Cortex of kidney (tissue), 1 donor: ENCODE results near the gene ZFAND6.
"Not testable (repeated sequence)": the region's sequence is repeated elsewhere in the genome, so short reads cannot be mapped to it uniquely, and the experiment has no call there.

Source experiments
- DNase-seq: peaks from one replicate; lab custom pipeline; 2025; lab: John Stamatoyannopoulos, UW

The ZFAND6 gene

GRCh38 chr15:80099241-80099640 is 39.8 kb downstream of the ZFAND6 start:
- no peak for DNase-seq

- DNase-seq, result not testable (repeated sequence)
Measured at GRCh38 chr15:80099662-80100061, 40.2 kb downstream of the ZFAND6 start.

- DNase-seq, result no peak
Measured at GRCh38 chr15:80100247-80100646, 40.8 kb downstream of the ZFAND6 start.

- DNase-seq, result no peak
Measured at GRCh38 chr15:80105193-80105592, 45.7 kb downstream of the ZFAND6 start.

GRCh38 chr15:80105595-80105994 is 46.1 kb downstream of the ZFAND6 start:
- DNase-seq, result no peak

- no peak for DNase-seq
Measured at GRCh38 chr15:80106051-80106450, 46.6 kb downstream of the ZFAND6 start.

- no peak for DNase-seq
Measured at GRCh38 chr15:80107204-80107603, 47.7 kb downstream of the ZFAND6 start.

GRCh38 chr15:80107774-80108173 is 48.3 kb downstream of the ZFAND6 start:
- DNase-seq, result no peak

- DNase-seq, result no peak
Measured at GRCh38 chr15:80109388-80109787, 49.9 kb downstream of the ZFAND6 start.

- DNase-seq, result no peak
Measured at GRCh38 chr15:80110920-80111319, 51.4 kb downstream of the ZFAND6 start.

GRCh38 chr15:80114114-80114513 is 54.6 kb downstream of the ZFAND6 start:
- DNase-seq, result no peak

- no peak for DNase-seq
Measured at GRCh38 chr15:80115021-80115420, 55.5 kb downstream of the ZFAND6 start.

GRCh38 chr15:80118956-80119355 is 59.5 kb downstream of the ZFAND6 start:
- DNase-seq, result no peak

GRCh38 chr15:80120636-80121035 is 61.2 kb downstream of the ZFAND6 start:
- DNase-seq, result no peak

GRCh38 chr15:80121546-80121945 is 62.1 kb downstream of the ZFAND6 start:
- no peak for DNase-seq

- no peak for DNase-seq
Measured at GRCh38 chr15:80123034-80123433, 63.6 kb downstream of the ZFAND6 start.

- DNase-seq, result not testable (repeated sequence)
Measured at GRCh38 chr15:80127253-80127652, 67.8 kb downstream of the ZFAND6 start.

GRCh38 chr15:80127911-80128310 is 68.4 kb downstream of the ZFAND6 start:
- no peak for DNase-seq

- no peak for DNase-seq
Measured at GRCh38 chr15:80132382-80132781, 72.9 kb downstream of the ZFAND6 start.

- no peak for DNase-seq
Measured at GRCh38 chr15:80136854-80137253, 77.4 kb downstream of the ZFAND6 start.

- no peak for DNase-seq
Measured at GRCh38 chr15:80138961-80139360, 79.5 kb downstream of the ZFAND6 start.

- DNase-seq, result no peak
Measured at GRCh38 chr15:80140909-80141308, 81.4 kb downstream of the ZFAND6 start.

- DNase-seq, result no peak
Measured at GRCh38 chr15:80141916-80142598, 82.6 kb downstream of the ZFAND6 start.

GRCh38 chr15:80142646-80143045 is 83.2 kb downstream of the ZFAND6 start:
- no peak for DNase-seq
